SH-SY5Y (cell line): ENCODE measurements around the gene PALD1.

Source experiments
- GATA2 ChIP-seq: IDR thresholded peaks from 2 replicates; pipeline ENCODE4 v1.6.1; 2011; ENCODE audit warnings: mild to moderate bottlenecking, low read depth, low read length
- GATA3 ChIP-seq: IDR thresholded peaks from 2 replicates; pipeline ENCODE4 v1.6.1; 2011; ENCODE audit warnings: low read depth, mild to moderate bottlenecking, low read length, moderate library complexity

Gene PALD1

GRCh38 chr10:70523057-70523456 lies 44.5 kb downstream of the PALD1 start:
- TF ChIP-seq GATA2: no peak
- TF ChIP-seq GATA3: no peak

GRCh38 chr10:70523549-70523948 lies 45.0 kb downstream of the PALD1 start:
- TF ChIP-seq GATA3: no peak
- TF ChIP-seq GATA2: no peak

DNA sequence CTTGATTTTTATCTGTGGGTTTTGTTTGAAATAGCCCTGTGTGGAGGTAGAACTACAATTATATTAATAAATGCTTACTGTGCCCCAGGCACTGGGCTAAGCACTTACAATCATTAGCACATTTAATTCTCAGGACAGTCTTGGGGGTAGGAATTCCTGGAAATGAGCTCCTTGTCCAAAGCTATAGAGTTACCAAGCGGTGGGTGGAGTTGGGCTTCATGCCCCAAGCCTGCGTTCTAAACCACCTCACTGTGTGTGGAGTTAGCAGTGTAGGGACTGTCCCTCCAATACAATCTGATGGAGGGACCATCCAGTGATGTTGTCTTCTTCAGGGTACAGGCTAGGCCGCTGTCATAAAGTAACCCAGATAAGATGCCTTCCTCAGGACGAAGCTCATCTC lies 49.7 kb downstream of the PALD1 start:
- TF ChIP-seq GATA3 (no peak), GATA2 (no peak)

DNA sequence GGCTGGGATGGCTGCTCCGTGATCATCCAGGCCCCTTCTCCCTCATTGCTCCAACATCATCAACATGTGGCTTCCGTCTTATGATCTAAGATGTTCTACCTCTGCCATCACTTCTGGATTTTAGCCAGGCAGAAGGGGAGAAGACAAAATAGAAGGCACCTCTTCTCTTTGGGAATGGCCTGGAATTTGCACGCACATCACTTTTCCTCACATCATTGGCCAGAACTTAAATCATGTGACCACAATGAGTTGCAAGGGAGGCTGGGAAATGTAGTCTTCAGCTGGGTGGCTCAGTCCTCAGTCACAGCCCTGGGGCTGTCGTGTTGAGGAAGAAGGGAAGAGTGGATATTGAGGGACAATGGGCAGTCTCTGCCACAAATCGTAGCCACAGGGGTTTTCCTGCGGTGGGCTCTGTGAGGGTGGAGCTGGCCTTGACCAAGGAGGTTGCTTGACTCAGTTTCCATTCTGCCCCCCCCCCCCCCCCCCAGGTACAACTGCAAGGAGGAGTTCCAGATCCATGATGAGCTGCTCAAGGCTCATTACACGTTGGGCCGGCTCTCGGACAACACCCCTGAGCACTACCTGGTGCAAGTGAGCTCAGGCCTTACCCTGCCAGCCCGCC lies 50.3 kb downstream of the PALD1 start:
- TF ChIP-seq GATA3: no peak

DNA sequence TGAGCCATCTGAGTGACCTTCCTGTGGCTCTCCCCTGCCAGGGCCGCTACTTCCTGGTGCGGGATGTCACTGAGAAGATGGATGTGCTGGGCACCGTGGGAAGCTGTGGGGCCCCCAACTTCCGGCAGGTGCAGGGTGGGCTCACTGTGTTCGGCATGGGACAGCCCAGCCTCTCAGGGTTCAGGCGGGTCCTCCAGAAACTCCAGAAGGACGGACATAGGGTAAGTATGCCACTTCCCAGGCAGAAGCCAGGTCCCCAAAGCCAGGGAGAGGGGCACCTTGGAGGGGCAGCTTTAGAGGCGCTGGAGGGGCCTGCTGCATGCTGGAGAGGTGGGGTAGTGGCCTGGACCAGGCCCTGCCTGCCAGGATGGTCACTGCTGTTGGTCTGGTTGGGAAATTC lies 51.3 kb downstream of the PALD1 start:
- TF ChIP-seq GATA3 (no peak), GATA2 (no peak)

- TF ChIP-seq GATA2 (no peak), GATA3 (no peak)
These were observed 51.7 kb downstream of the PALD1 start for GRCh38 chr10:70530315-70530714.

GRCh38 chr10:70532554-70533188 lies 54.1 kb downstream of the PALD1 start:
- TF ChIP-seq GATA2 (no peak), GATA3 (no peak)

DNA sequence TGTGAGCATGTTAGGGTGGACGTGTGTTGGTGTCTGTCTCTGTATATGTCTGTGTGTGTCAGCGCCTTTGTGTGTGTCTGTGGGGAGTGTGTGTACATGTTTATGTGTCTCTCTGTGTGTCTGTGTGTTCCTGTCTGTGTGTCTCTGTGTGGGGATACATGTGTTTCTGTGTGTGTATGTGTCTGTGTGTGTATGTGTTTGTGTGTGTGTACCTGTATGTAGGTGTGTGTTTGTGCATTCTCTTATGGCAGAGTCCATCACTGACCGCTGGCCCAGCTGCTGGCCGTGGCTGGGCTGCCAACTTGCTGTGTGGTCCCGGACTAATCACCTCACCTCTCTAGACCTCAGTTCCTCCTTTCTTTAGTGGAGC lies 54.6 kb downstream of the PALD1 start:
- TF ChIP-seq GATA2 (no peak), GATA3 (no peak)

DNA sequence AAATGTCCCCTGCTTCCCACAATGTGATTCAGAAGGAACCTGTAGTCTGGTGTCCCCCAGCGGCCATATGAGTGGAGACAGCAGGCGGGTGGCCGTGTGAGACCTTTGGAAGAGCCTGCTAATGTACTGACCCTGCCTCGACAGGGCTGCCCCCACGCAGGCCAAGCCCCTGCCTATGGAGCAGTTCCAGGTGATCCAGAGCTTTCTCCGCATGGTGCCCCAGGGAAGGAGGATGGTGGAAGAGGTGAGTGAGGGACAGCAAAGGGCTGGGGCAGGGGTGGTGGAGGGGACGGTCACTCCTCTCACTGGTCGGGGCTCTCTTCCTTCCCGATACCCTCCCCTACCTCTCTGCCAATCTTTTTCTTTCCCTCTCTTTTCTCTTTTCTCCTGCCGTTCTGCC lies 55.7 kb downstream of the PALD1 start:
- TF ChIP-seq GATA2 (no peak), GATA3 (no peak)

DNA sequence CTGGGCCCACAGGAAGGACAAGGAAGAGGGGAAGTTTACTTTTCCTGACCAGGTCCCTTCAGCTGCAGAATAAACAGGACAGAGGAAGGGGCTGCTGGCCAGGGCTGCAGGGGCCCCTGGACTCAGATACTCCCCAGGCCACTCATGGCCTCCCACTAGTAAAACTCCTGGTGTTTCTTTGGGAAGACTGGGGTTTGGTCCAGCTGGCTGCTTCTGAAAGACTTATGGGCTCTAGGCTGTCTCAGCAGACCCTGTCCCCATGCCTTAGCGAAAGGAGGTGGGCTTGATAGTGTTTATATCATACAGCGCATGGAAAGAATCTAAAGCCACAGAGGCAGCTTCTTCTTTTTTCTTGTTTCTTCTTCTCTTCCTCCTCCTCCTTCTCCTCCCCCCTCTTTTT lies 56.4 kb downstream of the PALD1 start:
- TF ChIP-seq GATA3: no peak
- no peak for TF ChIP-seq GATA2

DNA sequence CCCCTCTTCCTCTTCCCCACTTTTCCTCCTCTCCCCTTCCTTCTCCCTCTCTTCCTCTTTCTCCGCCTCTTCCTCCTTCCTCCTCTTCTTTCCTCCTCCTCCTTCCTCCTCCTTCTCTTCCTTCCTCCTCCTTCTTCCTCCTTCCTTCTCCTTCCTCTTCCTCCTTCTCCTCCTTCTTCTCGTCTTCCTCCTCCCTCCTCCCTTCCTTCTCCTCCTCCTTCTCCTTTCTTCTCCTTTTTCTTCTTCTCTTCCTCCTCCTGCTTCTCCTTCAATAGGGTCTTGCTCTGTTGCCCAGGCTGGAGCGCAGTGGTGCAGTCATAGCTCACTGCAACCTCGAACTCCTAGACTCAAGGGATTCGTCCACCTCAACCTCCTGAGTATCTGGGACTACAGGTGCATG lies 56.9 kb downstream of the PALD1 start:
- TF ChIP-seq GATA3 (no peak), GATA2 (no peak)

GRCh38 chr10:70536196-70536861 lies 57.8 kb downstream of the PALD1 start:
- TF ChIP-seq GATA3 (no peak), GATA2 (no peak)

DNA sequence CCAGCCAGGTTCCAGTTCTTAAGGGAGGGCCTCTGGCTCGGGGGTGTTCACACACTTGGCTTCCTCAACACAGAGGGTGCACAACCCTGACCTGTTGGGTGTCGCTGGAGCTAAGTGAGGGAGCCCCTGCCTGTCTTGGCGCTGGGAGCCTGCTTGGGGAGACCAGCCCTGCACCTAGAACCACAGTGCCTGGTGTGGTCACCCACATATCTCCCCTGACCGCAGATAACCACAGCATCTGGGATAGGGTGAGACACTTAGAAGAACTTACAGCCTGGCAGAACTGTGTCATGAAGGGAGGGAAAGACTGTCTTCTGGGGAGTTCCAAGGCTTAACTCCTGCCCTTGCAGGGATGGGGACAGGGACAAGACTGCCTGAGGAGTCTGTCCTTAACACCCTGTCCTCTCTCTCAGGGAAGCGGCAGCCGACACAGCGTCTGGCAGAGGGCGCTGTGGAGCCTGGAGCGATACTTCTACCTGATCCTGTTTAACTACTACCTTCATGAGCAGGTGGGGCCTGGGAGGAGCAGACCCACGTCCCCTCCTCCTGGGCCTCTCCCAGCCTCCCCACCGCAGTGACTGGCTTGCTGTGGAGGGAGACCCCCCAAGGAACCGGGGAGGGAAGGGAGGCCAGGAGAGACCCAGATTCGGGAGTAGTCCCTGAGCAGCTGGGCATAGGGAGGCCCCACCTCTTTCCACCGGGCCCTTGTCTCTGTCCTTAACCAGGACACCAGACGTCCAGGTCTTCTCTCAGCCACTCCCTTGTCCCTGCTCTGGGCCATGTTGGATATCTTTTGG lies 59.0 kb downstream of the PALD1 start:
- TF ChIP-seq GATA2 (no peak), GATA3 (no peak)

DNA sequence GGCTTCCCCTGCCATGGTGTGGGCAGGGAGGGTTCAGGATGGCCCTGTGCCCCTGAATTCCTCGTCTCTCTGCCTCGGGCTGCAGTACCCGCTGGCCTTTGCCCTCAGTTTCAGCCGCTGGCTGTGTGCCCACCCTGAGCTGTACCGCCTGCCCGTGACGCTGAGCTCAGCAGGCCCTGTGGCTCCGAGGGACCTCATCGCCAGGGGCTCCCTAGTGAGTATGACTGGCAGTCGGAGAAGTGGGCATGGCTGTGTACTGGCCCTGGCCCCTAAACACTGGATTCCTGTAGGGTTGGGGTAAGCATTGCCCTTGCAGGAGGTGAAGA lies 59.6 kb downstream of the PALD1 start:
- no peak for TF ChIP-seq GATA2
- TF ChIP-seq GATA3: no peak

GRCh38 chr10:70538731-70539338 lies 60.3 kb downstream of the PALD1 start:
- TF ChIP-seq GATA2 (no peak), GATA3 (no peak)
